NCI-H2227 treated with DMSO at 0.1 percent for 48 hours (cell line): ENCODE measurements around the gene CDH1.
A peak's percentile ranks its signal among the peaks of the same experiment; 100 is the strongest.
"Not testable (repeated sequence)": the region's sequence is repeated elsewhere in the genome, so short reads cannot be mapped to it uniquely, and the experiment has no call there.

Source experiments
- DNase-seq: peaks from one replicate; lab custom pipeline; 2025; lab: John Stamatoyannopoulos, UW

The CDH1 gene

GRCh38 chr16:68762996-68763756, 26.1 kb downstream of the CDH1 start:
- DNase-seq = no peak

- no peak for DNase-seq
These were observed 27.8 kb downstream of the CDH1 start for GRCh38 chr16:68764862-68765261.

GRCh38 chr16:68767581-68767980, 30.5 kb downstream of the CDH1 start:
- no peak for DNase-seq

DNA sequence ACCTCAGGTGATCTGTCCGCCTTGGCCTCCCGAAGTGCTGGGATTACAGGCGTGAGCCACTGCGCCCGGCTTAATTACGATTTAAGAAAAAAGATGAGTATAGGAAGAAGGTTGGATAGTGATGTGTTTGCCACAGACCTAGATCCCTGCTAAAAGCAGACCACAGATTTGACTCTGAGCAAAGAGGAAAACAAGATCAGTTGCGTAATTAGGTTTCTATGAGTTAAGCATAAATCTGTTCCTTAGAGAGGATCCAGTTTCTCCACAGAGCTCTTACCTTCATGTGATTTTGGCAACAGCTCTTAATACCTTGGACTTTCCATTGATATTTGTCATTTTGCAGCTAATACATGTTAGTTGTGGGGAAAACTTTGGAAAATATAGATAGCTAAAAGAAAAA, 31.1 kb downstream of the CDH1 start:
- DNase-seq = no peak

DNA sequence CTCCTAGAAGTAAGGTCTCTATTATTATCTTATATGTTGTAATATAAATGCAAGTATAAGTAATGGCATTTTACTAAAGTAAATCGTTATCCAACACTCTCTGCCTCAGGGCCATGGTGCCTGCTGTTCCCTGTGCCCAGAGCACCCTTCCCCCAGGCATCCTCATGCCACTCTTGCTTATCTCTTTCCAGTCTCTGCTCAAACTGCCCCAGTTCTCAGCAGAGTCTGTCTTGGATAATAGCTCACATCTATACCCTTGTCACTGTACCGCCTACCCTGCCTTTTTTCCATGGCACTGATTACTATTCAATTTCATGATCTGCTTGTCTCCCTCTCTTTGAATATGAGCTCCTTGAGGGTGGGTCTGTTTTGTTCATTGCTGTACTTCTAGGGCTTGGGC, 31.7 kb downstream of the CDH1 start:
- DNase-seq = no peak

GRCh38 chr16:68770671-68771070, 33.6 kb downstream of the CDH1 start:
- no peak for DNase-seq

GRCh38 chr16:68772030-68772681, 35.1 kb downstream of the CDH1 start:
- DNase-seq = no peak

GRCh38 chr16:68772871-68773270, 35.8 kb downstream of the CDH1 start:
- DNase-seq = no peak

DNA sequence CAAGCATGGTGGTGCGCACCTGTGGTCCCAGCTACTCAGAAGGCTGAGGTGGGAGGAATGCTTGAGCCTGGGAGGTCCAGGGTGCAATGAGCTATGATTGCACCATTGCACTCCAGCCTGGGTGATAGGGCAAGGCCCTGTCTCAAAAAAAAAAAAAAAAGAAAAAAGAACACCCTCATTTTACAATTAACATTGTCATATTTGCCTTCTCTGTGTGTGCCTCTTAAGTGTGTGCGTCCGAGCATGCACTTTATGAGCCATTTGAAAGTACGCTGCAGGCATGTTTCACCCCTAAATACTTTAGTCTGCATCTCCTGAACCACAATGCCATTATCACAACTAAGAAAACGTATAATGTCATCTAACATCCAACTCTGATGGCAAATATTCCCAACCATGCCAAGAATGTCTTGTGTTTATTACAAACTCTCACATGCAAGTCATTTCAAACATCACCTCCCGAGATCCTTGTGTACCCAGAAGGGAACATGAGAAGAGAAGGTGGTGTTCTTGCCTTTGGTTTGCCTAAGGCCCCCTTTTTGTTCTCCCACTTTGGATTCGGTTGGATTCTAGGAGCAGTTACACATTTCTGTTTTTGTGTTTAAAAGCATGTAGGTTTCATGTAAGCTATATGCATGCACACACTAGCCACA, 38.0 kb downstream of the CDH1 start:
- no peak for DNase-seq

- no peak for DNase-seq
These were observed 39.9 kb downstream of the CDH1 start for GRCh38 chr16:68776821-68777485.

DNA sequence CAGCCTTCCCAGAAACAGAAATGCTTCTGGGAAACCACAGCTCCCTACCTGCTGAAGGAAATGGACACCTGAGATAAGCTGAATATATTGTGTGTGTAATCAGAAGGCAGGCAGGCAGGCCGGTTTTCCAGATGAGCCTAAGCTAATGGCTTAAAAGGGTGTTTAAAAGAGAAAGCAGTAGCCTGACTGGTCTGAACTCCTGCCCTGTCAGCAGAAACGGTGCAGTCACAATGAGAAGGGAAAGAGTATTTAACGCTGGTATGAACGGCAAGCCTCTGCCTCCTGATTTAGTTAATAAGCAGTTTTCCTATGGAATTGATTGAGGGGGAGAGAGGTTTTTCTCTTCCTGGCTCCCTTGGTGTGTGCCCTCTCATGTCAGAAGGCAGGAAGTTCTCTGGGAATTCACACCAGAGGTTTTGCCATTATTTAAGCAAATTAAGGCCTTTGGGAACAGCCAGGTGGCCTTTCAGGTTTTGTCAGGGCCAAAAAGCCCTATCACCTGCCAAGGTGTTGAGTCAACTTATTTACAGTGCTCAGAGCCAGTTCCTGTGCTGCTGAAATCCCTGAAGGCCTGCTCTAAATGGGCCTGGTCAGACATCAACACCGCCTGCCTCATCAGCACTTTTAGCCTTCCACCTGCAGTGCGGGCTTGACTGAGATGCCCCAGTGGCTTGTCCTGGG, 41.6 kb downstream of the CDH1 start:
- DNase-seq = peak; percentile 22

DNA sequence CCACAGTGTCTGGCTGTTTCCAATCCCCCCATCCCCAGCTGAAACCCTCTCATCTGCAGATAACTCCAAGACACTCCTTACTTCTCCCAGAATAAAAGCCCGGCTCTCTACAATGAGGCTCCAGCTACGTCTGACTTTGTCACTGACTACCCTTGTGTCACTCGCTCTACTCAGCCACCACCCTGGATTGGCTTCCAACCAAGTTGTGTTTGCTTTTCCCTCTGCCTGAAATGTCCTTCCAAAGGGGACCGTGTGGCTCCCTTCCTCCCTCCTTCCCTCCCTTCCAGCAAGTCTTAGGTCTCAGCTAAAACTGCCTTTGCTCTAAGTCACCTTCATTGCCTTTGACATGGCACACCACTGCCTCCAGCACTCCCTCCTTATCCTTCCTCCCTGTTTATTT, 42.8 kb downstream of the CDH1 start:
- no peak for DNase-seq

- DNase-seq = no peak
These were observed 44.7 kb downstream of the CDH1 start for GRCh38 chr16:68781784-68782183.

GRCh38 chr16:68782198-68783174, 45.4 kb downstream of the CDH1 start:
- no peak for DNase-seq

DNA sequence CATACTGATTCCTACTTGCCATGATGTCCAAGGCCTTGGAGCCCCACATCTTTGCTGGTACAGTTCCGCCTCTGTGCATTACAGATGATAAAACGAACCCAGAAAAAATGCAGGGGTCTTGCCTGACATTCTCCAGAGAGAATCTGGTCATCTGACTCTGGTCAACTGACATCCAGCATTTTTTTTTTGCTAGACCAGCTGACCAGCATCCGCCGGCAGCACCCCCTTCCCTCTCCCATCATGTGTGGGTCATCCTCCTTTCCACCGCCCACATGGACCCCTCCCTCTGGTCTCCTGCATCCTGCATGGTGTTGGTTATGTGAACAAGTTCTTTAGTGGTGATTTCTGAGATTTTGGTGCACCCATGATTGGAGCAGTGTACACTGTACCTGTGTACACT, 47.1 kb downstream of the CDH1 start:
- no peak for DNase-seq

- no peak for DNase-seq
These were observed 47.6 kb downstream of the CDH1 start for GRCh38 chr16:68784721-68785120.

- DNase-seq = no peak
These were observed 48.6 kb downstream of the CDH1 start for GRCh38 chr16:68785715-68786114.

DNA sequence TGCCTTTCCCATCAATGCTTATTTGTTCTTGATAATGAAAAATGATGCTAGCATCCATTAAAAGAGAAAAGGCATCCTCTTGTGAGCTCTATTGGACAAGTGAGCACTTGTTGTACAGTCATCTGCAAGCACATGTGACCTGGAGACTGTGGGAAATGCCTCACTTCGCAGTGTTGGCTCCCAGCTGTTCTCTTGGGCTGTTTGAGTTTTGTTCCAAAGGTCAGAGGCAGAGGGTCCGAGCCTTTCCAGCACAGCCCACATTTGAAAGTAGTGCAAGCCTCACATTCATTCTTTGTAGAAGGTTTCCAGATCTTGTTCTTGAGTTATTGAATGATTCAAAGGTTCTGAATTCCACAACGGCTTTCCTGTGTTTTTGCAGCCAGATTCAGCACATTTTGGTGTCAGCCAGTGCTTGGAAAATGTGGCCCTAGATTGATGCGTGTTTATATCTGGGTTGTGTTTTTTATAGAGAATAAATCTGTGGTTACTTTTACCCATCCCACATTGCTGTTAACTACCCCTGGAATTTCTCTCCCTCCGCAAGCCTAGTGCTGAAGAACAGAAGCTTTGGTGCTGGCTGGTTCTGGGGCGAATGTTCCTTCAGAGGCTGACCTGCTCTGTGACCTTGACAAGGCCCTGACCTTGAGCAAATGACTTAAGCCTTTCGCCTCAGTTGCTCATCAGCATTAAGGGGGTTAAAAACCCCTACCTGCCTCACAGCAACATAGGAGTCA, 49.8 kb downstream of the CDH1 start:
- no peak for DNase-seq

DNA sequence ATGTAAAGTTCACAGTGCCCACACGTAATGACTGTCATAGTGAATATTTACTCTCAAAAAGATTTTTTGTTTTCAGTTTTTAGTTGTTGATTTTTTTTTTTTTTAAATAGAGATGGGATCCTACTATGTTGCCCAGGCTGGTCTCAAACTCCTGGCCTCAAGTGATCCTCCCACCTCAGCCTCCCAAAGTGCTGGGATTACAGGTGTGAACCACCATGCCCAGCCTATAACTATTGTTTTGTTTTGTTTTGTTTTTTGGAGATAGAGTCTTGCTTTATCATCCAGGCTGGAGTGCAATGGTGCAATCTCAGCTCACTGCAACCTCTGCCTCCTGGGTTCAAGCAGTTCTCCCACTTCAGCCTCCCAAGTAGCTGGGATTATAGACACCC, 50.3 kb downstream of the CDH1 start:
- DNase-seq = not testable (repeated sequence)

DNA sequence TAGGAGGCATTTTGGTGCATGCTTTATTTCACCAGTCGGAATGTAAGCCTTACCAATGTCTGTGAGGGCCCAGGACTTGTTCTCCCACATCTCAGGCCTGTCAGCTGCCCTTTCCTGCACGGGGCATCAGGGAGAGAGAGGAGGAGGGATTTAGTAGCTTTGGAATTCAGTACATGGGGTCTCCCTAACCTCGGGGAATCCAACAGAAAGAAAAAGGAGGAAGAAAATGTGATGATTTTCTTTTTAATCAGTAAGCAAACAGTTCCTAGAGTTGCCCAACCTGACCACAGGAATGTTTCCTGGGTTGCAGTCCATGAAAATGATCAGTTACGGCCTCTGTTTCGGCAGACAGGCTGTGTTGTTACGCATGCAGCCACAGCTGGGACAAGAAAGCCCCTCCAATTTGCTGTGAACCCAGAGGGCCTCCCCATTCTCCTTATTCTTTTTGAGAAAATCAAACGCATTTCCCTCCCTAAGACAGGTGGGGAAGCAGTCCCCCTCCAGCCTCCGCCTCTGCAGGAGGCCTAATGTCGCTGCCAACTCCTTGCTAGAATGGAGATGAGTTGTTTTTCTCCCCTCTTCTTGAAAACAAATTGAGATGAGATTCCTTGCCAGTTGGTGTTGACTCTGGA, 53.2 kb downstream of the CDH1 start:
- DNase-seq = no peak
